ENCODE results near the gene CDH4.

The CDH4 gene

GRCh38 chr20:61310954-61311353, 58.9 kb downstream of the CDH4 start:
- Histone ChIP-seq H3K79me2 (ENCODE audit: insufficient read depth, low read length) (no peaks in the 10 kb centered on the region), H2AFZ (ENCODE audit: low read depth, low read length) (no peak overlapping the region), H3K36me3 (ENCODE audit: insufficient read depth, low read length) (no peaks in the 10 kb centered on the region), H4K20me1 (ENCODE audit: insufficient read depth, low read length) (0 out of 2 replicates have a peak, but pooled peaks cover 4% of the 10 kb centered on the region), H3K27ac (ENCODE audit: low read length) (no peak overlapping the region), H3K9me3 (ENCODE audit: insufficient read depth, low read length, severe bottlenecking) (no peaks in the 10 kb centered on the region), H3K9ac (ENCODE audit: low read depth, low read length) (no peak overlapping the region), H3K4me2 (ENCODE audit: insufficient read depth, low read length) (no peak overlapping the region), H3K27me3 (ENCODE audit: insufficient read depth, low read length, poor library complexity) (peaks cover 9% of the 10 kb centered on the region), H3K4me3 (ENCODE audit: low read depth in 1 of 2, low read length in 2 of 2) (no peak overlapping the region), H3K4me1 (ENCODE audit: insufficient read depth, low read length) (no peaks in the 10 kb centered on the region)
- no peak for TF ChIP-seq EZH2 (IDR thresholded peaks at IDR 0.05; ENCODE audit: borderline replicate concordance, low read depth, low read length, severe bottlenecking)
- no peak for TF ChIP-seq CTCF (IDR thresholded peaks at IDR 0.05; ENCODE audit: borderline replicate concordance, extremely low read depth, low read length, poor library complexity, severe bottlenecking)
- ATAC-seq (ENCODE audit: insufficient read depth, low read depth) = no peak
- DNase-seq = no peak

GRCh38 chr20:61311656-61312387, 59.8 kb downstream of the CDH4 start:
- TF ChIP-seq CTCF (IDR thresholded peaks at IDR 0.05; ENCODE audit: borderline replicate concordance, extremely low read depth, low read length, poor library complexity, severe bottlenecking) (no peak), EZH2 (IDR thresholded peaks at IDR 0.05; ENCODE audit: borderline replicate concordance, low read depth, low read length, severe bottlenecking) (no peak)
- Histone ChIP-seq H3K9me3 (ENCODE audit: insufficient read depth, low read length, severe bottlenecking) (no peaks in the 10 kb centered on the region), H3K4me1 (ENCODE audit: insufficient read depth, low read length) (no peaks in the 10 kb centered on the region), H3K9ac (ENCODE audit: low read depth, low read length) (no peak overlapping the region), H2AFZ (ENCODE audit: low read depth, low read length) (no peak overlapping the region), H3K27ac (ENCODE audit: low read length) (no peak overlapping the region), H3K36me3 (ENCODE audit: insufficient read depth, low read length) (no peaks in the 10 kb centered on the region), H3K4me3 (ENCODE audit: low read depth in 1 of 2, low read length in 2 of 2) (no peak overlapping the region), H3K79me2 (ENCODE audit: insufficient read depth, low read length) (no peaks in the 10 kb centered on the region), H4K20me1 (ENCODE audit: insufficient read depth, low read length) (0 out of 2 replicates have a peak, but pooled peaks cover 4% of the 10 kb centered on the region), H3K4me2 (ENCODE audit: insufficient read depth, low read length) (no peak overlapping the region), H3K27me3 (ENCODE audit: insufficient read depth, low read length, poor library complexity) (peaks cover 9% of the 10 kb centered on the region)
- no peak for ATAC-seq (ENCODE audit: insufficient read depth, low read depth)
- DNase-seq = no peak

GRCh38 chr20:61312925-61313324, 60.9 kb downstream of the CDH4 start:
- no peaks in the 10 kb centered on the region for H3K79me2 ChIP-seq (ENCODE audit: insufficient read depth, low read length)
- H4K20me1 ChIP-seq (ENCODE audit: insufficient read depth, low read length) = peaks cover 4% of the 10 kb centered on the region; the same call in 1 of the 2 replicates
- peaks cover 3% of the 10 kb centered on the region for H3K27me3 ChIP-seq (ENCODE audit: insufficient read depth, low read length, poor library complexity)
- no peaks in the 10 kb centered on the region for H3K36me3 ChIP-seq (ENCODE audit: insufficient read depth, low read length)
- no peak overlapping the region for H2AFZ ChIP-seq (ENCODE audit: low read depth, low read length)
- no peak for TF ChIP-seq CTCF (IDR thresholded peaks at IDR 0.05; ENCODE audit: borderline replicate concordance, extremely low read depth, low read length, poor library complexity, severe bottlenecking)
- no peak for TF ChIP-seq EZH2 (IDR thresholded peaks at IDR 0.05; ENCODE audit: borderline replicate concordance, low read depth, low read length, severe bottlenecking)
- no peak overlapping the region for H3K4me3 ChIP-seq (ENCODE audit: low read depth in 1 of 2, low read length in 2 of 2)
- DNase-seq = no peak
- H3K4me1 ChIP-seq (ENCODE audit: insufficient read depth, low read length) = no peaks in the 10 kb centered on the region
- ATAC-seq (ENCODE audit: insufficient read depth, low read depth) = no peak
- no peak overlapping the region for H3K4me2 ChIP-seq (ENCODE audit: insufficient read depth, low read length)
- no peaks in the 10 kb centered on the region for H3K9me3 ChIP-seq (ENCODE audit: insufficient read depth, low read length, severe bottlenecking)
- no peak overlapping the region for H3K27ac ChIP-seq (ENCODE audit: low read length)
- H3K9ac ChIP-seq (ENCODE audit: low read depth, low read length) = no peak overlapping the region
